ENCODE results near the gene MAPK1. TPM values are rescaled to one million over a fixed set of nuclear protein-coding genes. Genes with fewer than 3 reads are reported as not detected.

Gene MAPK1
- total and polyA plus RNA-seq, 4 donors, result 16.3 to 154 (median 54.3) TPM

DNA sequence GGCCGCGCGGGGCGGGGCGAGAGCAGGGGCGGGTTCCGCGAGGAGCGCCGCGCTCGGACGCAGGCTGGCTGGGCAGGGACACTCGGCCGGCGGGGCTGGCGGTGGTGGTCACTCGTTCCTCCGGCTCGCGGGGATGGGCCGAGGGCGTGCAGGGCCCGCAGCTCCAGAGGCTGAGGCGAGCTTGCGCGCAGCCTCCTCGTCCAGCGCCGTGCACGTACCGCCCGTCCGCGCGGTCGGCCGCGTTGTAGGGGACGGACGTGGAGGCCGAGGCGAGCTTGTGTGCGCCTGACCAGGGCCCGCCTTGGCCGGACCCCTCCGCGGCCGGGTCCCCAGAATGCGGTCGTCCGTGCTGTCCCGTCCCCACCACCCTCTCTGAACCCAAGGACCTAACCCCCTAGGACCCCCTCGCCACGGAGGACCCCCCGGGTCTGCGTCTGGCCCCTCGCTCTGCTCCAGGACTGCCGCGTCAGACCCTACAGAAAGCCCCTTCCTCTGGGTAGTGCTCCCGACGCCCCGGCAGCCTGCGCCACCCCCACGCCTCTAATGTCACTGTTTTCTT is 131.3 kb downstream of the MAPK1 start:
- Histone ChIP-seq H3K4me1 (ENCODE audit: control insufficient read depth in 5 of 5, insufficient read depth in 5 of 5, low read length in 5 of 5) (peaks cover 2 to 10% (median 5%) of the 10 kb centered on the region in 5 donors), H3K9me3 (ENCODE audit: control insufficient read depth in 4 of 4, insufficient read depth in 3 of 4, low read length in 3 of 4) (peaks cover 0 to 2% (median 0%) of the 10 kb centered on the region in 4 donors), H3K4me3 (peak overlapping the region; percentile 56), H3K27me3 (ENCODE audit: control insufficient read depth in 3 of 3, insufficient read depth in 3 of 3, low read length in 2 of 3) (no peaks in the 10 kb centered on the region), H3K27ac (ENCODE audit: low read depth in 1 of 2, low read length in 1 of 2) (peak overlapping the region in 1 of 2 donors; percentile 66), H3K36me3 (ENCODE audit: control insufficient read depth in 4 of 4, insufficient read depth in 4 of 4, low read length in 4 of 4) (no peaks in the 10 kb centered on the region), H3K9ac (ENCODE audit: insufficient read depth in 1 of 2, low read length in 2 of 2) (no peak overlapping the region)
- peak; percentile 2 for ATAC-seq (ENCODE audit: insufficient read depth, low FRiP score)
- TF ChIP-seq, protein P1, sequence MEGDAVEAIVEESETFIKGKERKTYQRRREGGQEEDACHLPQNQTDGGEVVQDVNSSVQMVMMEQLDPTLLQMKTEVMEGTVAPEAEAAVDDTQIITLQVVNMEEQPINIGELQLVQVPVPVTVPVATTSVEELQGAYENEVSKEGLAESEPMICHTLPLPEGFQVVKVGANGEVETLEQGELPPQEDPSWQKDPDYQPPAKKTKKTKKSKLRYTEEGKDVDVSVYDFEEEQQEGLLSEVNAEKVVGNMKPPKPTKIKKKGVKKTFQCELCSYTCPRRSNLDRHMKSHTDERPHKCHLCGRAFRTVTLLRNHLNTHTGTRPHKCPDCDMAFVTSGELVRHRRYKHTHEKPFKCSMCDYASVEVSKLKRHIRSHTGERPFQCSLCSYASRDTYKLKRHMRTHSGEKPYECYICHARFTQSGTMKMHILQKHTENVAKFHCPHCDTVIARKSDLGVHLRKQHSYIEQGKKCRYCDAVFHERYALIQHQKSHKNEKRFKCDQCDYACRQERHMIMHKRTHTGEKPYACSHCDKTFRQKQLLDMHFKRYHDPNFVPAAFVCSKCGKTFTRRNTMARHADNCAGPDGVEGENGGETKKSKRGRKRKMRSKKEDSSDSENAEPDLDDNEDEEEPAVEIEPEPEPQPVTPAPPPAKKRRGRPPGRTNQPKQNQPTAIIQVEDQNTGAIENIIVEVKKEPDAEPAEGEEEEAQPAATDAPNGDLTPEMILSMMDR (IDR thresholded peaks at IDR 0.05; ENCODE audit: control extremely low read depth, extremely low read depth), result no peak
- 5 to 6% methylated on average over 61 to 65 of the region's 65 CpGs for WGBS, 2 donors
- DNase-seq, result no peak

DNA sequence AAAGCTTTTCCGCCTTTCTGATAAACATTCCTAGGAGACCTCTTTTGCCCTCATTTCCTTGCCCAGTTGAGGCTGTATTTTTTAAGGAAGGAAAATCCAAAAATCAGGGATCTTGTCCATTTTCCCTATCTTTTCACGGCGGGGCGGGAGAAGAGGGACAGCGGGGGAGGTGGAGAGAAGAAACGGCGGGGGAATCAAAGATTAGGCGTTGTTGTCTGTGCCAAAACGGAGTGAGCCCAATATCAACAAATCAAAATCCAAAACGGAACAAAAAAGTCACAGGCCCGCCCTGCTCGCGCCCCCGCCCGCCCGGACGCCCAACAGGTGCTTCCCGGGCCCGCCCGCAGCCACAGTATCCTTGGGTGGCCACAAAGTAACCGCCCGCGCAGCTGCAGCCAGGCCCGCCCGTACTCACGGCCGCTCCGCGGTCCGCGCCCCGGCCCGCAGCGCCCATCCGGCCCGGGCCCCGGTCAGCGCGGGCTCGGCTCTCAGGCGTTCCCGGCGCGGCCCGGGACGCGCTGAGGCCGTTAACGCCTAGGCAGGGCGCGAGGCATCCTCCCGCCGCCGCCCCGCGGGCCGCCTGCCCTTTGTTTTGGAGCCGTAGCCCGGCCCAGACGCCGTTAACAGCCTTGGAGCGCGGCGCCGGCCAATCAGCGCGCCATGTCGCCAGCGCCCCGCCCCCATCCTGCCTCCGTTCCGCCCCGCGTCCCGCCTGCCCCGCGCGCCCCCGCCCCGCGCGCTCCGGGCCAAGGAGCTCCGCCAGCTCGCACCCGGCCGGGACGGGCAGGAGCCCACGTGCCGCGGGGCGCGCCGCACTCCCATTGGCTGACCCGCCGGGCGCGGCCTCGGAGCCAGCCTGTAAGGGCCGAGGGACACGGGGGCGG is 132.0 kb downstream of the MAPK1 start, which contains the start of gene YPEL1:
YPEL1 (minus strand) TSS at position 595 of the 884 bp plus-strand sequence. CDS start 25,050 bp downstream, outside the sequence.
- H3K9ac ChIP-seq (ENCODE audit: insufficient read depth in 1 of 2, low read length in 2 of 2), result peak within 1 kb of the TSS; percentile 46 to 76
- H3K27me3 ChIP-seq (ENCODE audit: control insufficient read depth in 3 of 3, insufficient read depth in 3 of 3, low read length in 2 of 3), result no peaks in the 10 kb centered on the region
- peaks cover 2 to 10% (median 5%) of the 10 kb centered on the region in 5 donors for H3K4me1 ChIP-seq (ENCODE audit: control insufficient read depth in 5 of 5, insufficient read depth in 5 of 5, low read length in 5 of 5)
- peaks cover 0 to 2% (median 0%) of the 10 kb centered on the region in 4 donors for H3K9me3 ChIP-seq (ENCODE audit: control insufficient read depth in 4 of 4, insufficient read depth in 3 of 4, low read length in 3 of 4)
- H3K27ac ChIP-seq (ENCODE audit: low read depth in 1 of 2, low read length in 1 of 2), result peak within 1 kb of the TSS; percentile 81 to 84
- TF ChIP-seq, protein P1 (IDR thresholded peaks at IDR 0.05; ENCODE audit: control extremely low read depth, extremely low read depth), result no peak
- ATAC-seq (ENCODE audit: insufficient read depth, low FRiP score), result peak; percentile 99
- no peaks in the 10 kb centered on the region for H3K36me3 ChIP-seq (ENCODE audit: control insufficient read depth in 4 of 4, insufficient read depth in 4 of 4, low read length in 4 of 4)
- WGBS, 2 donors, result 1% methylated on average over 62 to 102 of the region's 102 CpGs
- H3K4me3 ChIP-seq, result peak within 1 kb of the TSS; percentile 60
- peak; percentile 97 to 99 (median 99) for DNase-seq

GRCh38 chr22:21734540-21735199 is 132.8 kb downstream of the MAPK1 start:
- Histone ChIP-seq H3K36me3 (ENCODE audit: control insufficient read depth in 4 of 4, insufficient read depth in 4 of 4, low read length in 4 of 4) (no peaks in the 10 kb centered on the region), H3K4me3 (peak overlapping the region; percentile 60), H3K9me3 (ENCODE audit: control insufficient read depth in 4 of 4, insufficient read depth in 3 of 4, low read length in 3 of 4) (no peaks in the 10 kb centered on the region), H3K27me3 (ENCODE audit: control insufficient read depth in 3 of 3, insufficient read depth in 3 of 3, low read length in 2 of 3) (no peaks in the 10 kb centered on the region), H3K27ac (ENCODE audit: low read depth in 1 of 2, low read length in 1 of 2) (no peak overlapping the region), H3K4me1 (ENCODE audit: control insufficient read depth in 5 of 5, insufficient read depth in 5 of 5, low read length in 5 of 5) (peaks cover 2 to 10% (median 5%) of the 10 kb centered on the region in 5 donors), H3K9ac (ENCODE audit: insufficient read depth in 1 of 2, low read length in 2 of 2) (peak overlapping the region; percentile 46 to 76)
- no peak for ATAC-seq (ENCODE audit: insufficient read depth, low FRiP score)
- DNase-seq, result peak in 1 of 3 donors; percentile 43
- WGBS, 2 donors, result 10 to 11% methylated on average over 8 of the region's 8 CpGs
- TF ChIP-seq, protein P1 (IDR thresholded peaks at IDR 0.05; ENCODE audit: control extremely low read depth, extremely low read depth), result no peak

All from lung (tissue), 12 donors.